Activated CD8-positive, alpha-beta T cell treated with anti-CD3 and anti-CD28 coated beads for 36 hours (primary cell): ENCODE measurements around the gene CALML3. TPM values are rescaled to one million over a fixed set of nuclear protein-coding genes. Genes with fewer than 3 reads are reported as not detected.

Experiments
- ATAC-seq: fragments of 200-7000 bp; cut with Tn5 transposase; one replicate; pipeline ENCODE4 v1.10.0; 2021; ENCODE audit warnings: mild to moderate bottlenecking, moderate library complexity
- CTCF ChIA-PET: fragments of 350-600 bp; sonication (Branson Sonifier 250); formaldehyde crosslinking; loops from one replicate; lab custom pipeline; 2021; ENCODE audit warnings: antibody characterized with exemption; lab: Charles Lee
- POLR2A ChIA-PET: fragments of 350-600 bp; sonication (Branson Sonifier 250); formaldehyde crosslinking; loops from one replicate; lab custom pipeline; 2021; ENCODE audit warnings: antibody characterized with exemption; lab: Charles Lee
- DNase-seq: peaks from one replicate; pipeline ENCODE4 v3.0.0-alpha.2; 2020
- H3K27ac Mint-ChIP-seq: one replicate; pipeline ENCODE4 v1.8.0; 2021; ENCODE audit warnings: mild to moderate bottlenecking, mixed read lengths
- H3K27me3 Mint-ChIP-seq: one replicate; pipeline ENCODE4 v1.8.0; 2021; ENCODE audit warnings: mixed read lengths
- H3K36me3 Mint-ChIP-seq: one replicate; pipeline ENCODE4 v1.8.0; 2021; ENCODE audit warnings: low read depth, mixed read lengths
- H3K4me1 Mint-ChIP-seq: one replicate; pipeline ENCODE4 v1.8.0; 2021; ENCODE audit warnings: low read depth, mixed read lengths
- H3K4me3 Mint-ChIP-seq: one replicate; pipeline ENCODE4 v1.8.0; 2021; ENCODE audit warnings: mild to moderate bottlenecking, moderate library complexity, mixed read lengths
- H3K9me3 Mint-ChIP-seq: one replicate; pipeline ENCODE4 v1.8.0; 2021; ENCODE audit warnings: mixed read lengths
- CTCF ChIP-seq: fragments of 200-600 bp; IDR thresholded peaks from one replicate; pipeline ENCODE4 v1.8.0; 2022; ENCODE audit warnings: antibody characterized with exemption, mild to moderate bottlenecking
- intact Hi-C: fragments of 100-400 bp; cut with micrococcal nuclease; formaldehyde crosslinking; loops from one replicate; pipeline ENCODE4 v1.10.0; 2022
- total RNA-seq, 2 experiments: library from RNA; stranded (reverse); gene quantifications; one replicate each; pipeline ENCODE4 v1.2.3, GENCODE V29; 2021

CALML3 gene
- total RNA-seq, 2 experiments from 2014 or later: not detected

GRCh38 chr10:5529702-5530411, 5.1 kb downstream of the CALML3 start:
- H3K4me3 Mint-ChIP-seq: no peak overlapping the region
- CTCF ChIA-PET: no interaction called here
- no peak overlapping the region for H3K27ac Mint-ChIP-seq
- no peaks in the 10 kb centered on the region for H3K9me3 Mint-ChIP-seq
- no peaks in the 10 kb centered on the region for H3K36me3 Mint-ChIP-seq
- intact Hi-C loops: no loop called here
- DNase-seq (no peak), ATAC-seq (no peak)
- no peaks in the 10 kb centered on the region for H3K27me3 Mint-ChIP-seq
- no peak for TF ChIP-seq CTCF
- POLR2A ChIA-PET: interaction anchor here (0.6 to 0.7 kb wide), 3 partner anchors 11 to 99 kb away, joined by 3 to 4 read pairs (median 3); no protein-coding TSS in a partner anchor
- no peaks in the 10 kb centered on the region for H3K4me1 Mint-ChIP-seq

- H3K4me3 Mint-ChIP-seq: no peak overlapping the region
- CTCF ChIA-PET: no interaction called here
- intact Hi-C loops: no loop called here
- TF ChIP-seq CTCF: no peak
- no peak overlapping the region for H3K27ac Mint-ChIP-seq
- ATAC-seq: no peak
- H3K36me3 Mint-ChIP-seq: no peaks in the 10 kb centered on the region
- no peaks in the 10 kb centered on the region for H3K4me1 Mint-ChIP-seq
- no peaks in the 10 kb centered on the region for H3K9me3 Mint-ChIP-seq
- no peaks in the 10 kb centered on the region for H3K27me3 Mint-ChIP-seq
- DNase-seq: no peak
- POLR2A ChIA-PET: interaction anchor here (0.6 kb wide), 1 partner anchor 65 kb away, joined by 3 read pairs; no protein-coding TSS in a partner anchor
Observed at GRCh38 chr10:5530412-5530806, 5.6 kb downstream of the CALML3 start.

DNA sequence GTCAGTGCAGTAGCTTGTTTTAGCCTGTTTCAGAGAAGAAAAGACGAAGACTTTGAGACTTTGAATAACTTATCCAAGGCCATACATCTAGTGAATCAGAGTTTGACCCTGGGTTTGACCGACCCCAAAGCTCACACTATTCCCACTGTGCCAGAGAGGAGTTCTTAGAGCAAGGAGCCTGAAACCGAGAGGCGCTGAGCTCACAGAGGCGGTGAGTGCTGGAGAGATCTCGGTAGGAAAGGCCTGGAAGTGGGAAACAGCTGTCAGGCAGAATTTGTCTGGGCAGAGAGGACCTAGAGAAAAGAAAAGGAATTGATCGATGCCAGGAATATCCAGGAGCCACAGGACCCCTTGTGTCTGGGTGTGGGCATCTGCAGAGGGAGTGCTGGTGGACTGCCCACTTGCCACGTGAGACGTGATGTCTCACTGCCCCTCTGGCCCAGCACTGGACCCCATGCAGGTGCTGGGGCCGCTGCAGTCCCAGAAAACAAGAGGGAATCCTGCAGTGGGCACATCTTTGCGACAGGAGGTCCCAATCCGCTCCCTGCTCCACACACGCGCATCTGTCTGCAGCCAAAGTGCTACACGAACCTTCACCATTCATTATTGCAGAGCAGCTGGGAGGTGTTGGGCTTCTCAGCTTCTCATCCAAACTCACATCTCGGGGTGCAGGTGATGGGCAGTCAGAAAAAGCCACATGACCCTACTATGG, 6.2 kb downstream of the CALML3 start:
- no peak for TF ChIP-seq CTCF
- no peak overlapping the region for H3K4me3 Mint-ChIP-seq
- ChIA-PET CTCF (no interaction called here), POLR2A (no interaction called here)
- intact Hi-C loops: no loop called here
- no peak overlapping the region for H3K27ac Mint-ChIP-seq
- DNase-seq (no peak), ATAC-seq (no peak)
- no peaks in the 10 kb centered on the region for H3K36me3 Mint-ChIP-seq
- no peaks in the 10 kb centered on the region for H3K9me3 Mint-ChIP-seq
- H3K27me3 Mint-ChIP-seq: no peaks in the 10 kb centered on the region
- H3K4me1 Mint-ChIP-seq: no peaks in the 10 kb centered on the region

DNA sequence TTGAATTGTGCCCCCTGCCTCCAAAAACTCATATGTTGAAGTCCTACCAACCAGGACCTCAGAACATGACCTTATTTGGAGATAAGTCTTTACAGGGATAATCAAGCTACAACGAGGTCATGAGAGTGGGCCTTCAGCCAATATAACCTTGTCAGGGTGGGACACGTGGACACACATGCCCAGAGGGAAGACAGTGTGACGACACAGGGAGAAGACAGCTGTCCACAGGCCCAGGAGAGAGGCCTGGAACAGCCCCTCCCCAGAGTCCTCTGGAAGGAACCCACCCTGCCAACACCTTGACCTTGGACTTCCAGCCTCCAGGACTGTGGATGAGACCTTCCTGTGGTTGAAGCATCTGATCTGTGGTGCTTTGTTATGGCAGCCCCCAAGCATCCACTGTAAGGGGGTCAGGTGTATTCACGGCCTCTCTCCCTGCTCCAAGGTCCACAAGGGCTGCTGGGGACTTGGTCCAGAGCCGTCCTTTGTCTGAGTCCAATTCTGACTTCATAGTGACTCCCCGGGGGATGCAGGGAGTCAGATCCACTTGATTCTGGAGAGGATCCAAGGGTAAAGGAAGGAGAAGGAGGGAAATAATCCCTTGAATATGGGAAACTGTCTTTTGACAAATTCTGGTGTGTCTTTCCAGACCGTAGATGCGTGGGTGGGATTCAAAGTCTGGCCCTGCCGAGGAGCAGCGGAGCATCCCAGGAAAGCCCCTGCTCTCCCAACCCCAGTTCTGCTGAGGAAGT, 7.0 kb downstream of the CALML3 start:
- Mint-ChIP-seq H3K4me3 (no peak overlapping the region), H3K27me3 (no peaks in the 10 kb centered on the region), H3K9me3 (no peaks in the 10 kb centered on the region), H3K4me1 (no peaks in the 10 kb centered on the region), H3K27ac (no peak overlapping the region), H3K36me3 (no peaks in the 10 kb centered on the region)
- no peak for DNase-seq
- intact Hi-C loops: no loop called here
- ChIA-PET CTCF (no interaction called here), POLR2A (no interaction called here)
- ATAC-seq: no peak
- no peak for TF ChIP-seq CTCF

DNA sequence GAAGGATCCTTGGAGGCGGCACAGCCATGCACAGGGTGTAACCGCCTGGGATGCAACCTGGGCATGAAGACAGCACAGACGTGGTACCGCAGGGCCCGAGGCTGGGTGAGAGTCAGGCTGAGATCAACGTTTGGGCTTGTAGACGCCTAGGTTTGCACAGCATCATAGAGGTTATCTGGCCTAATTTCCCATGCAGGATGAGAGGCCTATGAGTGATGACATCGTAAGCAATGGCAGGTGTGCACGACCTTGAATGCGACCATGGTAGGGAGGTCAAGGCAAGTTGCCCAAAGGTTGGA, 7.5 kb downstream of the CALML3 start:
- CTCF ChIA-PET: no interaction called here
- TF ChIP-seq CTCF: no peak
- Mint-ChIP-seq H3K27ac (no peak overlapping the region), H3K4me1 (no peaks in the 10 kb centered on the region), H3K9me3 (no peaks in the 10 kb centered on the region), H3K36me3 (no peaks in the 10 kb centered on the region), H3K27me3 (no peaks in the 10 kb centered on the region), H3K4me3 (no peak overlapping the region)
- DNase-seq (no peak), ATAC-seq (no peak)
- POLR2A ChIA-PET: no interaction called here
- intact Hi-C loops: no loop called here
